ENCODE data around the gene FHIP2A.

Gene FHIP2A

DNA sequence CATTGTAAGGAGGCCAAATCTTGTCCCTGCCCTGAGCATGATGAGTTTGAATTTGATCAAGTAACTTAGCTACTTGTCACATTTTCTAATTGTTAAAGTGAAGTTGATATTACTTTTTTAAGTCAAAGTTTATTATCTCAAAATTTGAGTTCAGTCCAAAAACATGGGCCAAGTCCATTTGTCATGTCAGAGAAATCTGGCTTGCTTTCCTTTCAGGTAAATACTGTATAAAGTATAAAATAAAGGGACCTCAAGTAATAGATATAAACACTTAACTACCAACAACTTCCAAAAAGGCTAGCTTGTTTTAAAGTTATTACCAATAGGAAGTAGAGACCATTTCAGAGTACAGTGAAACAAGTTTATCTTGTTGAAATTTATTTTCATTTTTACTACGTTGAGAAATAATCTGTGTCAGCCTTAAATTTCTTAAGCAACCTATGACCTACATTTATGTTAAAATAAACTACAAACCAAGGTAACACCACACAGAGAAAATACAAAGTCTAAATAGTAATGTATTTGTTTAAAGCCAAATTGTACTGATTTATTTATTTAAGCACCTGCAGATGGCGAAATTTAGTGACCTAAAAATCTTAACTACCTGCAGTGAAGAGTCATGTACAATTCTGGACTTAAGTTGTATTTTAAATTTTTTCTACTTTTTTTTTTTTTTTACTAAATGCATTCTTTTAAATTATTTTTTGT lies 36.5 kb downstream of the FHIP2A start:
- no peak for DNase-seq

DNA sequence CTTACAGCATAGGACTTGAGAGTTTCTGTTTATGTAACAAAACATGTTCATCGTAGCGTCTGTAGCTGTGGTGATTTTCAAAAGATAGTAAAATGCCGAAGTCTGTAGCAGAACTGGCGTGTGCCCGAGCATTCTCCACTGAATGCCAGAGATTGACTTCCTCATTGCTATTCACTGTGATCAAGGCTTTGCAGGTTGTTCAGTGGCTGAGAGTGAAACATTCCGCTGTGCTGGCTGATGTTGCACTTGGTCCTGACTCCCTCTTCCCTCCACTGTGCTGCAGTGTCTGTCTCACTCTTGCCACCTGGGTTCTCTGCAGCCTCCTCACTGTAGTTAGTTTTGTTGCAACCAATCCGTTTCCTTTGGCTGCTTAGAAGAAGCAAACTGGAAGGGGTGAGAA lies 37.6 kb downstream of the FHIP2A start:
- no peak for DNase-seq

DNA sequence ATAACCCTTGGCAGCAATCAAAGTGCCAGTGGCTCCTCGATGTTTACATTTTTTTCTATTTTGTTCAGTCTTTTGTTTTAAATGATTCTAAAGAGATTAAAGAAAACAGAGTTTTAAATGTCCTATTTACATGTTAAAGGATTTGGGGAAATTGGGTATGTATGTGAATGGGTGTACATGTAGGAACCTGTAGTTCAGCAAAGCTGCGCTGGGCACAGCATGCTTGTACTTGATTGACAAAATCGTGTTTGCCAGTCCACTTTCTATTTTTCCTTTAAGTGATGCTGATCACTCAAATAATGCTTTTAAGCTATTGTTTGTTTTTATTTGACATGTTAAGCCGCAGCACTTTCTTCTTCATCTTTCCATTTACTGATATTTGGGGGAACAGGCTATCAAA lies 40.9 kb downstream of the FHIP2A start:
- no peak for DNase-seq

DNA sequence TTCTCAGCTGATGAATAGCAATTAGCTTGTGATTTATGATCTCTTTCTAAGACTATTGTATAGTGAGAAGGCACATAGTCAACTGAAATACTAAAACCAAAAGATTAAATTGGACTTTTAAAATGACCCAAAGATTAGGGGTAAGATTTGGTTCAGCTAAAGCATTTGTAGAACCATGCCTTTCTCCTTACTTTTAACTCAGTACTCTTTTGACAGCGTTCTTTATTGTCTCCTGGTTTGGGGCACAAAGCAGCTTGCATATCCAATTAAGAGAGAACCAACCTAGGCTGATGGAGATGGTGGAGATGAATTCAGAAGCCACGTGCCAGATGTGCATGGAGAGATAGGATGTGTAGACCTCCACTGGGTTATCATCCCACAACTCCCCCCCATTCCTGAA lies 45.8 kb downstream of the FHIP2A start:
- no peak for DNase-seq

DNA sequence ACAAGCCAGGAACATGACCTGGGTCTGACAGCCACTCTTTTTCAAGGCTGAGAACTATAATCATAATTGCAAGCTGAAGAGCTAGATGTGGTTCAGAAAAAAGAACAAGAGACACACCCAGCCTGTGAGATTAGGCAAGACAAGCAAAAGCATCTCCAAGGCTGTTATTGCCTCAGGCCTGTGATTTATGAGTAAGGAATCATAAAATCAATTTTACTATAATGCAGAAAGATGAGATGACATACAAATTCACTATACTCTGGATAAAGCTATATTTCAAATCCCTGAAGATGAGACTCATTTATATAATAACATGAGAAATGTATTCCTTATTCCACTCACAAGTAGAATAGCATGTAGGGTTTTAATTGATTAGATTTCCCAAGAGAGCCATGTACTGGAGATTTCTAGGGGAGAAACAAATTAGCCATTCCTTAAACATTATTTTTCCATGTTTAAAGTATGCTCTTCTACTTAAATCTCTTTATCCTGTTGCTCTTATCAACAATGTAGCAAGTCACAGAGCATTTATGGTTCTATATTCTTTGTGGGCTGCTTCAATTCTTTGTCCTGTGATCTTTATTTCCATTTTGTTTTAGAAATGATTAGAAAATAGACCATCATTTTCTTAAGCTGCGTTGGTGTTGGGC lies 47.4 kb downstream of the FHIP2A start:
- no peak for DNase-seq

DNA sequence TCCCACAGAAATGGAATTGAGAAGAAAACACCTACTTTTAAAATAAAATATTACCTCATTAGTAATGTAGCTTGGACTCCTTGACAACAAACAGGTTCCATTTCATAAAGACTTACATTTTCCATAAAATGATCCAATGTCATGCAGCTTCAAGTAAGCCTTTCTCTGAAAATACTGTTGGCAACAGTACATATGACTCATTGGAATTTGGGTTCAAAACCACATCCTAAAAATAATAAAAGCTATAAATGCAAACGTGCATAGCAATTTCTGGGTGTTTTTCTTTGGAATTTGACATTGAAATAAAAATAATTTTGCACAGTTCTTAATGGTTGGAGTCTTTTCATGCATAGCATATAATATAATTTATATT lies 47.9 kb downstream of the FHIP2A start:
- DNase-seq, result no peak

DNA sequence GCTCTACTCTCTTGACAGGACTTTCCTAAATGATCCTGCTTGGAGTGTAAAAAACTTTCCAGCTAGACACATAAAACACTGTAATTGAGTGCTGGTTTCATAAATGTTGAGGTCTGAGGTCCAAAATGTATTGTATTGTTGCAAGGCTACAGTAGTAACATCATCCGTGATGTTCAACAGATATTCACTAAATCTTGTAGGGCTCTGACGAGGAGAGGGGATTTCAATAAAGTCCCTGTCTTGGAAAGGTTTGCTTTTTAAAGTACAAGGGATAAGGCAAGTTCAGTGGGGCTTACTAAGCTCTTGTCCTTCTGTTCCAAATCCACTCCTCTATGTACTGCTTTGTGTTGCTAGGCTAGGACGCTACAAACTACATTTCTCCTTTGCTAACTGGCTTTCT lies 48.9 kb downstream of the FHIP2A start:
- no peak for DNase-seq

DNA sequence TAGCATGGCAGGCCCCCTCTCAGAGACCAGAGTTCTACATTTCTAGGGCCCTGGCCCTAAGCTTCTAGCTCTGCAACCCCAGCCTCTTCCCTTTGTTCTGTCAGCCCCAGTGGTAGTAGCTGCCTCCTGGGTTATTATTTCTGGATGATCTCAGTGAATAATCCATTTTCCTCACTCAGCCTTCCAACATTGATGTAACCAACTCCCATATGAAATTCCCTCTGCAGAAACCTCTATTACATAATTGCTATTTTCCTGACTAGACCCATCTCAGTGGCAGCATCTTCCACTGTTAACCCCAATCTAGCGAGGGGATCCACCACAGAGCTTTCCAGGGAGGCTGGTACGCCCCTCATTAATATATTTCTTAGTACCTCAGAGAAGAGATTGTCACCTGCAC lies 49.8 kb downstream of the FHIP2A start:
- DNase-seq, result no peak

All from activated CD8-positive, alpha-beta memory T cell treated with anti-CD3 and anti-CD28 coated beads, Interleukin-2, amount 50 U/mL, for 48 hours (primary cell).